ENCODE measurements around the gene ODC1.

DNA sequence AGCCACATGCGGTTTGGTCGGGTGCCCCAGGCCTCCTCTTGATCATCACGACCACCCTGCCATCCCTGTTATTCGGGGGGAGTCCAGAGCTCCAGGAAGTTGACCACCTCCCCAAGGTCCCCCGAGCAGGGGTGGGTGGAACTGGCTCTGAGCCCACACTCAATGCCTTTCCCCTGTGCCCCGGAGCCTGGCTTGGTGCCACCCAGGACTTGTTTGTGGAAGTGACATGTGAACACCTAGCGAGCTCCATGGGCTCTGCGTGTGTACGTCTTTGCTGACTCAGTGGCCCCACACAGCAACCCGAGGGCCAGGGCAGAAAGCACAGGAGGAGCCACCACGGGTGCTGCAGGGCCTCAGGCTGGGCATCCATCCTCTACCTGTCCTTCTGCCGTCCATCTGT lies 32.5 kb downstream of the ODC1 start:
- TF ChIP-seq GATA2 (IDR thresholded peaks at IDR 0.05; ENCODE audit: low read depth, low read length) (no peak), GATA3 (IDR thresholded peaks at IDR 0.05; ENCODE audit: low read depth, low read length) (no peak)

Measured in SH-SY5Y (cell line).